ENCODE results near the gene ADGRG6. TPM values are rescaled to one million over a fixed set of nuclear protein-coding genes. Genes with fewer than 3 reads are reported as not detected.

Gene ADGRG6
- total and polyA plus RNA-seq, 2 donors (not counting 1 experiment from before 2014, with no cell fraction given): 0.03 TPM; not detected in 1

DNA sequence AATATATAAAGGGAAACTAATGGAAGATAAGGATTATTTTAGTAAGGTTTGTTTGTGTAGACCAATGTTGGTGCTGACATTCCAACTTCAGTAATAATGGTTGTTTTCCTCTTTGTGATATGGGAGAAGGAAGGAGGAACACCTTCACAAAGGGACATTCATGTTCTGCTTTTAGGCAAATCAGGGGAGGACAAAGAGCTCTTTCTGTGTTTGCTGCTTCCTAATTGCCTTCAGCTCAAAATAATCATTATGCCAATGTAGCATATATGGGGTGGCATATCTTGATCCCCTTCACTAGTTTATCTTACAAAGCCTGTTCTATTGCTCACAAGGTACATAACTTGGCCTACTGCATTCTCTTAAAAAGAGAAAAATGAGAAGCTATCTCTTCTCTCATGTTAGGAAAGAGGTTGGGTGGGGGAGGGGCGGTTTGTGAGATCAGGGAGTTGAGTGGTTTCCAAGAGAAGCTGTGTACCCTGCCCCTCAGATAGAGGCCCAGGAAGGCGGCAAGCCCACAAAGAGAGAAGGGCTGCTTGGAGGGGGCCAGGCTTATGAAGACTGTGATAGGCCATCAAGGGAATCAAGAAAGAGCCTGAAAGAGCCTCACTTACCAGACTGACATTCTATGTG is 4.7 kb upstream of the ADGRG6 start:
- TF ChIP-seq EZH2 (IDR thresholded peaks at IDR 0.05; ENCODE audit: borderline replicate concordance, insufficient read depth, low read depth, low read length, poor library complexity, severe bottlenecking) (no peak), CTCF (IDR thresholded peaks at IDR 0.05) (no peak)
- Mint-ChIP-seq H3K4me3 (no peak overlapping the region), H3K9me3 (ENCODE audit: insufficient read depth) (no peaks in the 10 kb centered on the region), H3K27ac (no peak overlapping the region), H3K27me3 (peaks cover 15% of the 10 kb centered on the region), H3K4me1 (peaks cover 10% of the 10 kb centered on the region)
- no peak overlapping the region for H3K9ac ChIP-seq (ENCODE audit: low read length)
- H3K27ac ChIP-seq (ENCODE audit: low read length in 2 of 2): no peak overlapping the region
- CTCF ChIA-PET: no interaction called here
- no peaks in the 10 kb centered on the region for H3K79me2 ChIP-seq (ENCODE audit: control insufficient read depth, insufficient read depth, low read length)
- no peak overlapping the region for H3K4me2 ChIP-seq (replicated peaks; ENCODE audit: low read depth, low read length, poor library complexity, severe bottlenecking)
- H3K4me3 ChIP-seq (ENCODE audit: control extremely low read depth in 1 of 5, extremely low read depth in 1 of 5, insufficient read depth in 1 of 5, low read depth in 2 of 5, low read length in 4 of 5): no peak overlapping the region
- H3K27me3 ChIP-seq (replicated peaks in 1 of 4; ENCODE audit: control extremely low read depth in 1 of 4, control insufficient read depth in 3 of 4, insufficient read depth in 4 of 4, low read length in 3 of 4): peaks cover 0 to 18% (median 0%) of the 10 kb centered on the region in 4 experiments
- H2AFZ ChIP-seq (ENCODE audit: insufficient read depth, low read depth, low read length, poor library complexity, severe bottlenecking): no peak overlapping the region
- peaks cover 4 to 10% of the 10 kb centered on the region in 2 donors for H3K4me1 ChIP-seq (ENCODE audit: control insufficient read depth in 2 of 2, insufficient read depth in 2 of 2, low read length in 2 of 2)
- POLR2A ChIA-PET: no interaction called here
- no peaks in the 10 kb centered on the region for H3K36me3 ChIP-seq (replicated peaks in 1 of 2; ENCODE audit: control extremely low read depth in 1 of 2, control insufficient read depth in 1 of 2, extremely low read depth in 1 of 2, insufficient read depth in 2 of 2, low read length in 1 of 2)
- intact Hi-C loops (cut with micrococcal nuclease): no loop called here
- H4K20me1 ChIP-seq (ENCODE audit: control insufficient read depth, insufficient read depth, low read length, poor library complexity, severe bottlenecking): no peaks in the 10 kb centered on the region
- DNase-seq (no peak), ATAC-seq (ENCODE audit: low read depth) (no peak)
- H3K9me3 ChIP-seq (ENCODE audit: control extremely low read depth in 1 of 3, control insufficient read depth in 2 of 3, insufficient read depth in 1 of 3, low read length in 2 of 3): no peaks in the 10 kb centered on the region
- WGBS (ENCODE audit: insufficient coverage): 92% methylated on average over 2 of the region's 2 CpGs

DNA sequence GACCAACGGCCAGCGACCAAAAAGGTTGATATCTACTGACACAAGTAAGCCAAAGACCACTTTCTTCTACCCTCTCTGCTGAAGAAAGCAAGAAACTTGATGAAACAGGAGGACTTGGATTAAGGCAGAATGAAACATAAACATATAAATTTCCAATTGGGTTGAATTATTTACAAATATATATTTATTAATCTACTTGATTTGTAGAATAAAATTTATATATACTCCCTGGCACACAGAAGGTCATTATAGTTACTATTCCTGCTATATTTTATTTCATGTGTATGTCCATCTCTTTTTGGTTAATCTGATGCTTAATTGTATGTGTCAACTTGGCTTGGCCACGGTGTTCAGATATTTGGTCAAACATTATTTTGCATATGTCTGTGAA is 4.2 kb upstream of the ADGRG6 start:
- H3K9me3 Mint-ChIP-seq (ENCODE audit: insufficient read depth): no peaks in the 10 kb centered on the region

More for the DNA sequence above, 4.2 kb upstream of the ADGRG6 start:
- Histone ChIP-seq H3K9me3 (ENCODE audit: control extremely low read depth in 1 of 3, control insufficient read depth in 2 of 3, insufficient read depth in 1 of 3, low read length in 2 of 3) (no peaks in the 10 kb centered on the region), H3K27ac (ENCODE audit: low read length in 2 of 2) (no peak overlapping the region), H3K9ac (ENCODE audit: low read length) (no peak overlapping the region), H2AFZ (ENCODE audit: insufficient read depth, low read depth, low read length, poor library complexity, severe bottlenecking) (no peak overlapping the region), H3K4me3 (ENCODE audit: control extremely low read depth in 1 of 5, extremely low read depth in 1 of 5, insufficient read depth in 1 of 5, low read depth in 2 of 5, low read length in 4 of 5) (no peak overlapping the region), H4K20me1 (ENCODE audit: control insufficient read depth, insufficient read depth, low read length, poor library complexity, severe bottlenecking) (no peaks in the 10 kb centered on the region), H3K27me3 (replicated peaks in 1 of 4; ENCODE audit: control extremely low read depth in 1 of 4, control insufficient read depth in 3 of 4, insufficient read depth in 4 of 4, low read length in 3 of 4) (peaks cover 0 to 21% (median under 1%) of the 10 kb centered on the region in 4 experiments), H3K4me1 (ENCODE audit: control insufficient read depth in 2 of 2, insufficient read depth in 2 of 2, low read length in 2 of 2) (peaks cover 4 to 12% of the 10 kb centered on the region in 2 donors), H3K79me2 (ENCODE audit: control insufficient read depth, insufficient read depth, low read length) (no peaks in the 10 kb centered on the region), H3K4me2 (replicated peaks; ENCODE audit: low read depth, low read length, poor library complexity, severe bottlenecking) (no peak overlapping the region), H3K36me3 (replicated peaks in 1 of 2; ENCODE audit: control extremely low read depth in 1 of 2, control insufficient read depth in 1 of 2, extremely low read depth in 1 of 2, insufficient read depth in 2 of 2, low read length in 1 of 2) (no peaks in the 10 kb centered on the region)
- ATAC-seq (ENCODE audit: low read depth) (no peak), DNase-seq (no peak)
- POLR2A ChIA-PET: no interaction called here
- no peak overlapping the region for H3K4me3 Mint-ChIP-seq
- WGBS (ENCODE audit: insufficient coverage): no CpG with 5 or more reads among the region's 3 CpGs
- H3K4me1 Mint-ChIP-seq: peaks cover 13% of the 10 kb centered on the region
- no peak for TF ChIP-seq EZH2 (IDR thresholded peaks at IDR 0.05; ENCODE audit: borderline replicate concordance, insufficient read depth, low read depth, low read length, poor library complexity, severe bottlenecking)
- TF ChIP-seq CTCF (IDR thresholded peaks at IDR 0.05): no peak
- intact Hi-C loops (cut with micrococcal nuclease): no loop called here
- CTCF ChIA-PET: no interaction called here
- no peak overlapping the region for H3K27ac Mint-ChIP-seq
- peaks cover 21% of the 10 kb centered on the region for H3K27me3 Mint-ChIP-seq

Data from B cell (primary cell).